Nephron progenitor cell (in vitro differentiated cells): Measurements from ENCODE around the gene POU6F2.

Experiments used
- DNase-seq: peaks from one replicate; pipeline ENCODE4 v3.0.0; 2021
- H3K27ac Mint-ChIP-seq: 2 replicates; pipeline ENCODE4 v1.8.0; 2021; ENCODE audit warnings: mild to moderate bottlenecking, moderate library complexity, mixed read lengths
- H3K27me3 Mint-ChIP-seq: 2 replicates; pipeline ENCODE4 v1.8.0; 2021; ENCODE audit warnings: mild to moderate bottlenecking, low read depth, mixed read lengths; ENCODE audit not compliant: poor library complexity
- H3K36me3 Mint-ChIP-seq: 2 replicates; pipeline ENCODE4 v1.8.0; 2021; ENCODE audit warnings: low read depth, mixed read lengths
- H3K4me1 Mint-ChIP-seq: 2 replicates; pipeline ENCODE4 v1.8.0; 2021; ENCODE audit warnings: mixed read lengths
- H3K4me3 Mint-ChIP-seq: 2 replicates; pipeline ENCODE4 v1.8.0; 2021; ENCODE audit warnings: mild to moderate bottlenecking, moderate library complexity, mixed read lengths
- H3K9me3 Mint-ChIP-seq: 2 replicates; pipeline ENCODE4 v1.8.0; 2021; ENCODE audit warnings: mild to moderate bottlenecking, moderate library complexity, mixed read lengths
- TF ChIP-seq, protein P1 (sequence below): fragments of 200-600 bp; sonication (generic); IDR thresholded peaks from 2 replicates; pipeline ENCODE4 v1.5.0; 2021; ENCODE audit warnings: antibody characterized with exemption

Gene POU6F2

DNA sequence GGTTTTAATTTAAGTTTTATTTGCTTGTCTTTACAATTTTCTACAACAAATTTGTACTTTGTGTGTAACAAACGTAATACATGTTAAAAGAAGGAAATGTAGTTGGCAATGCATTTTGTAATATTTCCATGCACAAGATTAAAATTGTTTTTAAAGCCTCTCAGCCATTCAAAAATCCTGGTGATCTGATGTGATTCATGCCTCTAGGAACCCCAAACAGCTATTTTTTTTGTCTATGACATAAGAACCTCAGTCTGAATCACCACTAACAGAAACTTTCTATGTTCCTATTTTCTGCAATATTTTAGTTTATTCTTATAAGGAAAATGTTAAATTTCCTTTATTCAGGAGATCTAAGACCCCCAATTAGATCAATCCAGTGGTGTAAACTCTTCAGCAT is 405.4 kb downstream of the POU6F2 start:
- Mint-ChIP-seq H3K9me3 (no peaks in the 10 kb centered on the region), H3K27ac (no peak overlapping the region), H3K27me3 (peaks cover 10% of the 10 kb centered on the region), H3K36me3 (no peaks in the 10 kb centered on the region), H3K4me3 (no peak overlapping the region), H3K4me1 (no peaks in the 10 kb centered on the region)
- DNase-seq = no peak
- TF ChIP-seq, protein P1, sequence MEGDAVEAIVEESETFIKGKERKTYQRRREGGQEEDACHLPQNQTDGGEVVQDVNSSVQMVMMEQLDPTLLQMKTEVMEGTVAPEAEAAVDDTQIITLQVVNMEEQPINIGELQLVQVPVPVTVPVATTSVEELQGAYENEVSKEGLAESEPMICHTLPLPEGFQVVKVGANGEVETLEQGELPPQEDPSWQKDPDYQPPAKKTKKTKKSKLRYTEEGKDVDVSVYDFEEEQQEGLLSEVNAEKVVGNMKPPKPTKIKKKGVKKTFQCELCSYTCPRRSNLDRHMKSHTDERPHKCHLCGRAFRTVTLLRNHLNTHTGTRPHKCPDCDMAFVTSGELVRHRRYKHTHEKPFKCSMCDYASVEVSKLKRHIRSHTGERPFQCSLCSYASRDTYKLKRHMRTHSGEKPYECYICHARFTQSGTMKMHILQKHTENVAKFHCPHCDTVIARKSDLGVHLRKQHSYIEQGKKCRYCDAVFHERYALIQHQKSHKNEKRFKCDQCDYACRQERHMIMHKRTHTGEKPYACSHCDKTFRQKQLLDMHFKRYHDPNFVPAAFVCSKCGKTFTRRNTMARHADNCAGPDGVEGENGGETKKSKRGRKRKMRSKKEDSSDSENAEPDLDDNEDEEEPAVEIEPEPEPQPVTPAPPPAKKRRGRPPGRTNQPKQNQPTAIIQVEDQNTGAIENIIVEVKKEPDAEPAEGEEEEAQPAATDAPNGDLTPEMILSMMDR = no peak

DNA sequence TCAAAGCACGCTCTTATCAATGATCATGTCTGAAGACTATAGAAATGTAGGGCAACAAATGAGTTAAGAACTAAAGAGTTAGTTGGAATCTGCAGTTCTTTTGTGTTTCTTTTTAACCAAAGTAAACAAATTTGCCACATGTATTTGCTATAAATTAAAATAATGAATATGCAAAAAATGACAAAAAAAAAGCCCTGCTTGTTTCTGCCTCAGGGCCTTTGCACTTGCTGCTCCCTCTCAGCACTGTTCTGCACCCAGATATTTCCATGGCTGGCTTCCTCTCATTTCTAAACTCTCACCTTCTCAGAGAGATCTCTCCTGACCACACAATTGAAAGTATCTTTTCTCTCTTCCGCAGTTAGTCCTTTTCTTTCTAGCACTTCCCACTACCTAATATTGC is 406.7 kb downstream of the POU6F2 start:
- H3K9me3 Mint-ChIP-seq = no peaks in the 10 kb centered on the region
- TF ChIP-seq, protein P1 = no peak
- peaks cover 10% of the 10 kb centered on the region for H3K27me3 Mint-ChIP-seq
- no peak for DNase-seq
- H3K36me3 Mint-ChIP-seq = no peaks in the 10 kb centered on the region
- no peaks in the 10 kb centered on the region for H3K4me1 Mint-ChIP-seq
- H3K4me3 Mint-ChIP-seq = no peak overlapping the region
- no peak overlapping the region for H3K27ac Mint-ChIP-seq

DNA sequence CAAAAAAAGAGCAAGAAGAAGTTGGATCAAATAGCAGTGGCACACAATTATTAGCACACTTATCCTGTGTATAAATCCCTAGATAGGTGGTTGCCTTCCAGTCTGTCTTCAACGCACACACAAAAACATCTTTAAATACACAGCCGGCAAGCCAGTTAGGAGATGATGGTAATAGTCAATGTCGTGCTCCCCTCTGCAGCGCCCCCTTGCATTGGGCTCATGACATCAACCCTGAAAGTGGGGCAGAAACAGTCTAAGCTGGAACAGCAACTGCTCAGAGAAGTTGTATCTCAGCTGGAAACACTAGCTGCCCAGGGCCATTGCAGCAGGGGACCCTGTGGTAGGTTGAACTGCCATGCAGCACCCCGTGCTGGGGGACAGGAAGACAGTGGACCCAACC is 409.0 kb downstream of the POU6F2 start:
- Mint-ChIP-seq H3K27ac (no peak overlapping the region), H3K36me3 (no peaks in the 10 kb centered on the region), H3K9me3 (no peaks in the 10 kb centered on the region), H3K27me3 (peaks cover 17% of the 10 kb centered on the region), H3K4me1 (no peaks in the 10 kb centered on the region), H3K4me3 (no peak overlapping the region)
- DNase-seq = no peak
- TF ChIP-seq, protein P1 = no peak

DNA sequence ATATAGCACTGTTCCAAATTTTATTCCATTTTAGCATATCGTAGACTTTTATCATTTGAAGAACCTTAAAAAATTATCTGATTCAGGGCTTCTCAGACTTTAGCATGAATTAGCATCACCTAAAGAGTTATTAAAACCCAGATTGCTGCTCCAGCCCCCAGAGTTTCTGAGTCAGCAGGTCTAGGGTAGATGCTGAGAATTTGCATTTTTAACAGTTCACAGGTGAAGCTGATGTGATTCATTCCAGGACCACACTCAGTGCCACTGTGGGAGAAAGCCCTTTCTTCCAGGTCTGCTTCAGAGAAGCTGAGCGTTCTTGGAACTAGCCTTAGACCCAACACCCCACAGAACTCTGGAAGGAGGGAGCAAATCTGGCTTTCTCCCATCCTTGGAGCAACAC is 414.4 kb downstream of the POU6F2 start:
- no peak for DNase-seq
- Mint-ChIP-seq H3K4me1 (no peaks in the 10 kb centered on the region), H3K4me3 (no peak overlapping the region), H3K9me3 (no peaks in the 10 kb centered on the region), H3K27ac (no peak overlapping the region), H3K27me3 (peaks cover 10% of the 10 kb centered on the region), H3K36me3 (no peaks in the 10 kb centered on the region)
- TF ChIP-seq, protein P1 = no peak

DNA sequence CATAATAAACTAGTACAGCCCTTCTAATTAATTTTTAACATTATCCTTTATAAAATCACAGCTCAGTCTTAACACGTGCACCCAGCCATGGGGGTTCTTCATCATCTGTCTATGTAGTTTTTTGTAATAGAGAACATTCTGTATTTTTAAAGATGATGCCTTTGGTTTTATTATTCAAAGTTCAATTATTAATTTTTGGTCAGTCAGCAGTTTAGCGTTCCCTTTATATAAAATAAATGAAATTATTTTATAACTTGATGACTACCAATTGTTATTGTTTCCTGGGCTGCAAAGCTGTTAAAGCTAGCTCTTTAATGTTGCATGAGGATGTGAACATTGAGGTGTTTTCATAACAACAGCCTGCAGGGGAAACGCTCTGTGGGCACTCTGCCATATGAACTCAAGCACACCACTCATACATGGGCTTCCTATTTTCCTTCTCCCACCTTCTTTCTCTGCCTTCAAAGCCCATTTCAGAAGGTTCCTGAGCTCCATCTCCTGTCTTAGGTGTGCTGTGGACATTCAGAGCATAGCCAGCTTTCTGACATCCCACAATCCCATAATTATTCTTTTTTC is 416.5 kb downstream of the POU6F2 start:
- peaks cover 14% of the 10 kb centered on the region for H3K27me3 Mint-ChIP-seq
- no peak overlapping the region for H3K27ac Mint-ChIP-seq
- TF ChIP-seq, protein P1 = no peak
- DNase-seq = no peak
- no peak overlapping the region for H3K4me3 Mint-ChIP-seq
- H3K36me3 Mint-ChIP-seq = no peaks in the 10 kb centered on the region
- H3K9me3 Mint-ChIP-seq = no peaks in the 10 kb centered on the region
- H3K4me1 Mint-ChIP-seq = no peaks in the 10 kb centered on the region

DNA sequence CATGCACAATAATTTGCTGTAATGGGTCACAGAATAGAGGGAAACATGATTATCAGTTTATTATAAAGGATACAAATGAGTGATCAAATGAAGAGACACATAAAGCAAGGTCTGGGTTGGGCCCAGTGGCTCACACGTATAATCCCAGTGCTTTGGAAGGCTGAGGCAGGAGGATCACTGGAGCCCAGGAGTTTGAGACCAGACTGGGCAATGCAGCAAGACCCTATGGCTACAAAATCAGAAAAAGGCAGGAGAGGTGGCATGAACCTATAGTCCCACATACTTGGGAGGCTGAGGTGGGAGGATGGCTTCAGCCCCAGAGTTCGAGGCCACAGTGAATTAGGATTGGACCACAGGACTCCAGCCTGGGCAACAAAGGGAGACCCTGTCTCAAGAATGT is 421.7 kb downstream of the POU6F2 start:
- peaks cover 4% of the 10 kb centered on the region for H3K27me3 Mint-ChIP-seq
- no peaks in the 10 kb centered on the region for H3K9me3 Mint-ChIP-seq
- TF ChIP-seq, protein P1 = no peak

More for the DNA sequence above, 421.7 kb downstream of the POU6F2 start:
- Mint-ChIP-seq H3K4me1 (no peaks in the 10 kb centered on the region), H3K36me3 (no peaks in the 10 kb centered on the region), H3K27ac (no peak overlapping the region), H3K4me3 (no peak overlapping the region)
- DNase-seq = no peak
